OCI-LY7 (cell line): ENCODE measurements around the gene RIPK1. TPM values are rescaled to one million over a fixed set of nuclear protein-coding genes. Genes with fewer than 3 reads are reported as not detected.
"Not testable (repeated sequence)": the region's sequence is repeated elsewhere in the genome, so short reads cannot be mapped to it uniquely, and the experiment has no call there.

Experiments used
- BruUV-seq: library from RNA; stranded (reverse); fragments of 400-500 nt; replicated peaks from 2 replicates; lab custom pipeline; 2021; lab: Mats Ljungman, UMichigan
- CTCF ChIA-PET: fragments of 300-600 bp; sonication (Branson Sonifier 250); formaldehyde crosslinking; loops from one replicate; lab custom pipeline; 2022; ENCODE audit warnings: antibody characterized with exemption; ENCODE audit not compliant: unreplicated experiment; lab: Charles Lee
- POLR2A ChIA-PET: fragments of 300-600 bp; sonication (Branson Sonifier 250); formaldehyde crosslinking; loops from one replicate; lab custom pipeline; 2022; ENCODE audit warnings: antibody characterized with exemption; lab: Charles Lee
- DNase-seq: peaks from one replicate; pipeline ENCODE4 v3.0.0-alpha.2; 2015; ENCODE audit warnings: low spot score
- H2AFZ ChIP-seq: fragments of 200-600 bp; sonication (generic), shearing (Covaris generic); 2 replicates; pipeline ENCODE4 v1.6.1; 2014; ENCODE audit warnings: mild to moderate bottlenecking, antibody characterized with exemption, low read length, moderate library complexity
- H3K27ac ChIP-seq: fragments of 200-600 bp; sonication (generic); 2 replicates; pipeline ENCODE4 v1.5.1; 2014; ENCODE audit warnings: mixed run types, low read depth, mild to moderate bottlenecking, moderate library complexity, low read length, inconsistent platforms; ENCODE audit not compliant: poor library complexity, severe bottlenecking
- H3K36me3 ChIP-seq: fragments of 200-600 bp; sonication (generic); 2 replicates; pipeline ENCODE4 v1.6.1; 2014; ENCODE audit warnings: mild to moderate bottlenecking, antibody characterized with exemption, low read length, moderate library complexity, mixed read lengths; ENCODE audit not compliant: insufficient read depth
- H3K4me1 ChIP-seq: fragments of 200-600 bp; sonication (generic); 2 replicates; pipeline ENCODE4 v1.5.1; 2014; ENCODE audit warnings: mild to moderate bottlenecking, low read length; ENCODE audit not compliant: insufficient read depth, poor library complexity, severe bottlenecking
- H3K4me2 ChIP-seq: fragments of 200-600 bp; sonication (generic); 2 replicates; pipeline ENCODE4 v1.6.1; 2014; ENCODE audit warnings: mild to moderate bottlenecking, low read length
- H3K4me3 ChIP-seq: fragments of 200-600 bp; sonication (generic); 2 replicates; pipeline ENCODE4 v1.5.1; 2014; ENCODE audit warnings: mild to moderate bottlenecking, low read depth, low read length; ENCODE audit not compliant: poor library complexity, severe bottlenecking
- H3K79me2 ChIP-seq: fragments of 200-600 bp; sonication (generic); 2 replicates; pipeline ENCODE4 v1.6.1; 2016; ENCODE audit warnings: low read depth, mild to moderate bottlenecking, low read length, moderate library complexity, mixed read lengths; ENCODE audit not compliant: insufficient read depth
- H3K9me2 ChIP-seq: fragments of 200-600 bp; sonication (generic); 2 replicates; pipeline ENCODE4 v1.6.1; 2016; ENCODE audit warnings: mild to moderate bottlenecking, low read length, mixed read lengths; ENCODE audit not compliant: insufficient read depth
- H3K9me3 ChIP-seq: fragments of 200-600 bp; sonication (generic); 2 replicates; pipeline ENCODE4 v1.6.1; 2014; ENCODE audit warnings: mild to moderate bottlenecking, mixed run types, low read length, mixed read lengths
- H4K20me1 ChIP-seq: fragments of 200-600 bp; sonication (generic); 2 replicates; pipeline ENCODE4 v1.6.1; 2014; ENCODE audit warnings: mild to moderate bottlenecking, antibody characterized with exemption, low read length, moderate library complexity, mixed read lengths; ENCODE audit not compliant: insufficient read depth
- EZH2phosphoT487 ChIP-seq: fragments of 200-600 bp; sonication (generic); IDR thresholded peaks from 2 replicates; pipeline ENCODE4 v1.6.1; 2018; ENCODE audit warnings: low read depth, borderline replicate concordance, mild to moderate bottlenecking, mixed run types, antibody characterized with exemption, low read length, moderate library complexity, mixed read lengths
- intact Hi-C: fragments of 100-400 bp; cut with micrococcal nuclease; formaldehyde crosslinking; loops from one replicate; pipeline ENCODE4 v1.10.0; 2022; ENCODE audit not compliant: unreplicated experiment
- total RNA-seq, 2 experiments: library from RNA; depleted of rRNA in 1 of 2; stranded (reverse); fragments of >200 nt in 1 of 2; shearing (Covaris generic) in 1 of 2; gene quantifications; 2 replicates each; pipeline ENCODE4 v1.2.3, GENCODE V29; 2014 to 2022
- TF ChIP-seq, protein P1 (sequence below): fragments of 200-600 bp; sonication (generic); conservative IDR thresholded peaks from 2 replicates; pipeline ENCODE4 v1.5.1; 2014; ENCODE audit warnings: mild to moderate bottlenecking, antibody characterized with exemption, low read length, moderate library complexity, mixed read lengths

The RIPK1 gene
- total RNA-seq, 2 experiments from 2014 or later, result 7.5 to 8.4 TPM

DNA sequence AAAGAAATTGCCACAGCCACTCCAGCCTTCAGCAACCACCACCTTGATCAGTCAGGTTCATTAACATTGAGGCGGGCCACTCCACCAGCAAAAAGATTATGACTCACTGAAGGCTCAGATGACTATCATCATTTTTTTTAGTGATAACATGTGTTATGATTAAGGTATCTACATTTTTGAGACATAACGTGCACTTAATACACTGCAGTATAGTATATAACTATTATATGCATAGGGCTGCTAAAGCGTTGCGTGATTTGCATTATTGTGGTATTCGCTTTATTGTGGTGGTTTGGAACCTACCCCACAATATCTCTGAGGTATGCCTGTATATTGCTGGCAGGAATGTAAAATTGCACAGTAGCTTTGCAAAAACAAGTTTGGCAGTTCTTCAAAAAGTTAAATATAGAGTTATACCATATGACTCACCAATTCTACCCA, 6.8 kb upstream of the RIPK1 start:
- Histone ChIP-seq H3K4me2 (peak overlapping the region; percentile 56), H4K20me1 (no peaks in the 10 kb centered on the region), H3K36me3 (no peaks in the 10 kb centered on the region), H2AFZ (peak overlapping the region; percentile 55; the same call in 1 of the 2 replicates), H3K27ac (no peak overlapping the region), H3K9me2 (no peaks in the 10 kb centered on the region), H3K4me1 (peaks cover 23% of the 10 kb centered on the region), H3K79me2 (no peaks in the 10 kb centered on the region), H3K9me3 (no peaks in the 10 kb centered on the region), H3K4me3 (peak overlapping the region; percentile 1)
- intact Hi-C loops, result no loop called here
- DNase-seq, result peak; percentile 17
- CTCF ChIA-PET, result no interaction called here
- BruUV-seq, result no TSS peak
- TF ChIP-seq, protein P1, sequence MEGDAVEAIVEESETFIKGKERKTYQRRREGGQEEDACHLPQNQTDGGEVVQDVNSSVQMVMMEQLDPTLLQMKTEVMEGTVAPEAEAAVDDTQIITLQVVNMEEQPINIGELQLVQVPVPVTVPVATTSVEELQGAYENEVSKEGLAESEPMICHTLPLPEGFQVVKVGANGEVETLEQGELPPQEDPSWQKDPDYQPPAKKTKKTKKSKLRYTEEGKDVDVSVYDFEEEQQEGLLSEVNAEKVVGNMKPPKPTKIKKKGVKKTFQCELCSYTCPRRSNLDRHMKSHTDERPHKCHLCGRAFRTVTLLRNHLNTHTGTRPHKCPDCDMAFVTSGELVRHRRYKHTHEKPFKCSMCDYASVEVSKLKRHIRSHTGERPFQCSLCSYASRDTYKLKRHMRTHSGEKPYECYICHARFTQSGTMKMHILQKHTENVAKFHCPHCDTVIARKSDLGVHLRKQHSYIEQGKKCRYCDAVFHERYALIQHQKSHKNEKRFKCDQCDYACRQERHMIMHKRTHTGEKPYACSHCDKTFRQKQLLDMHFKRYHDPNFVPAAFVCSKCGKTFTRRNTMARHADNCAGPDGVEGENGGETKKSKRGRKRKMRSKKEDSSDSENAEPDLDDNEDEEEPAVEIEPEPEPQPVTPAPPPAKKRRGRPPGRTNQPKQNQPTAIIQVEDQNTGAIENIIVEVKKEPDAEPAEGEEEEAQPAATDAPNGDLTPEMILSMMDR, result no peak
- no peak for TF ChIP-seq EZH2phosphoT487
- POLR2A ChIA-PET, result interaction anchor here (0.6 to 1.9 kb wide), 10 partner anchors 9 to 1473 kb away, joined by 3 to 11 read pairs (median 3); no protein-coding TSS in a partner anchor

DNA sequence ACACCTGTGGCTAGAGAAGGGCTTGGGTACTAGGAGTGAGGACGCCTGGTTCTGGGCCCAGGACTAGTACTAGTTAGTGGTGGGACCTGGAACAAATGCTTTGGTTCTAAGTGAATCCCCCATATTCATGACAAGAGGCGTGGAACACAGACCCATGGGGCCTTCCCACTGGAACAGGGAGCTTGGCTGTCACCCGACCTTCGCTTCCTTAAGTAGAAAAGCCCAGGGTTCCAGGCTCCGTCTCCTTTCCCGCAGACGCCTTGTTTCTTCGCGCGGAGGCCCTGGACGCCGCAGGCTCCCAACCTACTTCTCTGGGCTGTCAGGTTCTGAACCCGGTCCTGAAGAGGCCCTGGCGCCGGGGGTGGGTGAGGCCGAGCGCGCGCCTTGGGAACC, 5.0 kb upstream of the RIPK1 start:
- intact Hi-C loops, H3K9me2 ChIP-seq, H3K27ac ChIP-seq, BruUV-seq, H4K20me1 ChIP-seq, H3K36me3 ChIP-seq, DNase-seq, CTCF ChIA-PET, H3K79me2 ChIP-seq, H3K9me3 ChIP-seq: not testable (repeated sequence)
- H3K4me1 ChIP-seq, result peaks cover 30% of the 10 kb centered on the region
- H3K4me2 ChIP-seq, result peak overlapping the region; percentile 80
- peak overlapping the region; percentile 62; the same call in 1 of the 2 replicates for H2AFZ ChIP-seq
- peak overlapping the region; percentile 68 for H3K4me3 ChIP-seq
- POLR2A ChIA-PET, result interaction anchor here (1.0 kb wide), 1 partner anchor 62 kb away, joined by 3 read pairs; no protein-coding TSS in a partner anchor

DNA sequence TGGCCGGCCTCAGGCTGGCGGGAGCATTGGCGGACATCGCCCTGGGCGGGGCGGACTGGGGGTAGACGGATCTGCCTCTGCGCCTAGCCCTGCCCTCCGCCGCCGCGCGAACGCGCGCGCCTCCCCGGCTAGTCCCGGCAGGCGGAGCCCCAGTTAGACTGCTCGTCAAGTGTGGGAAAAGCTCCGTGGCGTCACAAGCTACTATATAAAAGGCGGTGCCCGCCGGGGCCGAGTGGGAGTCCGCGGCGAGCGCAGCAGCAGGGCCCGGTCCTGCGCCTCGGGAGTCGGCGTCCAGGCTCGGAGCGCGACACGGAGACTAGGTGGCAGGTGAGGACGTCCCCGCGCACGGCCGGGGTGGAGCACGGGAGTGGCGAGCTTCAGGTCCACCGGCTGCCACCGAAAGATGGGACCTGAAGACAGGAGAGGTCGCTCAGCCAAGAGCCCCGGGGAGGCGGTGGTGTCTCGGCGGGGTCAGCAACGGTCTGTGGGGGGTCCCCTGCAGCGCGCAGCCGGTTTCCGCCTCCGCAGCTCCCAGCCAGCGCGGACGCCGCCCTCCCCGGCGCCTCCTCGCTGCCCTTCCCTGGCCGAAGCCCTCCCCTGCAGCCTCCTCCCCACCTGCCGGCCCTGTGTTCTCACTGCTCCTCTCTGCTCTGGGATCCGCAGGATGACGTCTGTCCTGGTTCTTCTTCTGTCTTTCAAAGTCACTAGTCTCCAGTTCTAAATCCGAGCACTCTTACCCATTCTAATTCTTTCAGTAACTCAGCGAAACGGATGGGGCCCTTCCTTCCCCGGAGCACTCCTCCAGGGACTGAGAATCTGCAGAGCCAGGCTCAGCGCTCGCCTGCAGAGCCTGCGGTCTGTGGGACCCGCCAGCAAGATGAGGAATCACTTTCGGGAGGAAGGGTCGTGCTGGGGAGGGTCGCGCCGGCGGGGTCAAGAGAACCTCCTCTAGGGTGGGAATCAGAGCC, 4.3 kb upstream of the RIPK1 start:
- Histone ChIP-seq H3K4me1 (peaks cover 30% of the 10 kb centered on the region), H3K9me3 (no peaks in the 10 kb centered on the region), H3K4me3 (peak overlapping the region; percentile 68), H2AFZ (peak overlapping the region; percentile 62; the same call in 1 of the 2 replicates), H4K20me1 (no peaks in the 10 kb centered on the region), H3K27ac (no peak overlapping the region), H3K79me2 (peaks cover 9% of the 10 kb centered on the region; the same call in 1 of the 2 replicates), H3K36me3 (no peaks in the 10 kb centered on the region), H3K9me2 (no peaks in the 10 kb centered on the region), H3K4me2 (peak overlapping the region; percentile 80)
- no TSS peak for BruUV-seq
- TF ChIP-seq, protein P1, result no peak
- no peak for TF ChIP-seq EZH2phosphoT487
- intact Hi-C loops, result no loop called here
- CTCF ChIA-PET, result no interaction called here
- peak; percentile 64 for DNase-seq
- POLR2A ChIA-PET, result interaction anchor here (1.0 kb wide), 1 partner anchor 62 kb away, joined by 3 read pairs; no protein-coding TSS in a partner anchor
